GM12891 (cell line): Measurements from ENCODE around the gene STK11.
A peak's percentile ranks its signal among the peaks of the same experiment; 100 is the strongest.
"Not testable (repeated sequence)": the region's sequence is repeated elsewhere in the genome, so short reads cannot be mapped to it uniquely, and the experiment has no call there.

Source experiments
- DNase-seq: peaks from one replicate; pipeline ENCODE4 v3.0.0; 2011; ENCODE audit warnings: low spot score; ENCODE audit not compliant: insufficient read length
- FAIRE-seq: peaks from 2 replicates; lab custom pipeline; 2011; peaks lifted over from hg19 to GRCh38; lab: Jason Lieb, UNC
- PAX5 ChIP-seq: IDR thresholded peaks from 2 replicates; pipeline ENCODE4 v1.6.1; 2011; ENCODE audit warnings: low read length, moderate library complexity, mild to moderate bottlenecking; ENCODE audit not compliant: insufficient read depth, severe bottlenecking
- POLR2A ChIP-seq: IDR thresholded peaks from 2 replicates; pipeline ENCODE4 v1.6.1; 2011; ENCODE audit warnings: low read depth, low read length, control low read depth
- POLR2AphosphoS5 ChIP-seq: IDR thresholded peaks from 2 replicates; pipeline ENCODE4 v1.6.1; 2011; ENCODE audit warnings: low read depth, low read length, control low read depth
- POU2F2 ChIP-seq: IDR thresholded peaks from 2 replicates; pipeline ENCODE4 v1.6.1; 2011; ENCODE audit warnings: low read depth, mild to moderate bottlenecking, control low read depth, low read length, moderate library complexity
- SPI1 ChIP-seq: IDR thresholded peaks from 2 replicates; pipeline ENCODE4 v1.6.1; 2011; ENCODE audit warnings: low read depth, low read length, control low read depth
- TAF1 ChIP-seq: IDR thresholded peaks from 2 replicates; pipeline ENCODE4 v1.6.1; 2011; ENCODE audit warnings: low read depth, low read length, control low read depth

The STK11 gene

DNA sequence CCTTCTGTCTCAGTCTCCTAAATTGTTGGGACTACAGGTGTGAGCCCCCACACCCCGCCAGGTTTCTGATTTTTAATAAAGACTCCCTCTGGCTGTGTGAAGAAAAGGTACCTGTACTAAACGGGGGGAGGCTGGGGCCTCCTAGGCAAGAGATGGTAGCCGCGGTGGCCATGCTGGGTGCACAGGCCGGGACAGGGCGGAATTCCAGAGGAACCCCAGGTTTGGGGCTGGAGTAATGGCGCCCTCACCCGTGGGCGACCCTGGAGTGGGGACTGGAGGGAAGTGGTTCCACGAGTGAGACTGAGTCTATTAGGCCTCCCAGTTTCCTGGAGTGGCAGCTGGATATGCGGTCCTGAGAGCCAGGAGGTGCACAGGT, 33.8 kb downstream of the STK11 start:
- FAIRE-seq (no peak), DNase-seq (no peak)
- TF ChIP-seq POU2F2 (no peak), PAX5 (no peak), TAF1 (no peak), POLR2A (no peak), SPI1 (no peak), POLR2AphosphoS5 (no peak)

DNA sequence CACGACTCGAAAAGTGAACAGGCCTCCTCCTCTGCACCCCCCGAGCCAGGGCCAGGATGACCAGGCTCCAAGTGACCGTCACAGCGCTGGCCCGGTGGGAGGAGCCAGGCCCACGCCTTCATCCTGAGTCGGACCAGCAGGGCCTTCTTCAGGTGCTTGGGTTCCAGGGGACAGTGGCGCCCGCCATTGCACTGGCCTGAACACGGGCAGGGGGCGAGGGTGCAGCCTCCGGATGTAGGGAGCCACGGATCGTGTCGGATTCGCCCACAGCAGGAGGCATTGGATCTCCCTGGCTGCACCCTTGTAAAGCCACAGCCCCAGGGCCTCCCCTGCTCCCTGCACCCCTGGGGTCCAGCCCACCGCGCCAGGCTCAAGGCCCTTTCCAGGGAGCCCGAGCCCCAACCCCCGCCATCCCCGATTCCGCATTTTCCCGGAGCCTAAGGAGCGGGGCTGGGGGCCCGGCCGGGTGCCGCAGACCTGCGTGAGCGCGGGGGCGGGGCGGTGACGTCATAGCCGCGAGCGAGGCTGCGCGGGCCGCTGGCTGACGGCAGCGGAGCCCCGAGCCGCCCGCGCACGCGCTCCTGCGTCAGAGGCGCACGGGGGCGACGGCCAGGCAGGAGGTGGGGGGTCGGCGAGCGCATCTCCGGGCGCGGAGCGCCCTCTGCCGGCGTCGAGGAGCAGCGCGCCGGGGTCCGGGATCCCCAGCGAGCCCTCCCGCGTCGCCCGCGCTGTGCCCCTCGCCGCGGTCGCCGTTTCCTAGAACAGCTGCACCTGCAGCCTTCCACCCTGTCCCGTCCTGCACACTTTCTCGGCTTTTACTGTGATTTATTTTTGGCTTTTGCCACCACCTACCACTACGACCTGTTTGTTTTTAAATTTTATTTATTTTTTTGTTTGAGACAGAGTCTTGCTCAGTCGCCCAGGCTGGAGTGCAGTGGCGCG, 34.5 kb downstream of the STK11 start:
- FAIRE-seq (peak; percentile 95), DNase-seq (peak; percentile 100)
- no peak for TF ChIP-seq POLR2A
- TF ChIP-seq PAX5 = no peak
- TF ChIP-seq POLR2AphosphoS5 = no peak
- no peak for TF ChIP-seq POU2F2
- no peak for TF ChIP-seq SPI1
- no peak for TF ChIP-seq TAF1

DNA sequence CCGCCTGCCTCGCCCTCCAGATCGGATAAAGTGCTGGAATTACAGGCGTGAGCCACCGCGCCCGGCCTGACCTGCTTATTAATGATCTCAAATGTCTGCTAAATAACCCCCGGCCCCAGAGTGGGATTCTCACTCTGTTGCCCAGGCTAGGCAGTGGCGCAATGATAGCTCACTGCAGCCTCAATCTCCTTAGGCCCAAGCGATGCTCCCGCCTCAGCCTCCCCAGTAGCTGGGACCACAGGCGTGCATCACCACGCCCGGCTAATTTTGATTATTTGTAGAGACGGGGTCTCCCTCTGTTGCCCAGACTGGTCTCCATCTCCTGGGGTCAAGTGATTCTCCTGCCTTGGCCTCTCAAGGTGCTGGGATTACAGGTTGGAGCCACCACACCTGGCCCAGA, 35.3 kb downstream of the STK11 start:
- DNase-seq (no peak), FAIRE-seq (peak; percentile 33)
- no peak for TF ChIP-seq POLR2AphosphoS5
- no peak for TF ChIP-seq POLR2A

DNA sequence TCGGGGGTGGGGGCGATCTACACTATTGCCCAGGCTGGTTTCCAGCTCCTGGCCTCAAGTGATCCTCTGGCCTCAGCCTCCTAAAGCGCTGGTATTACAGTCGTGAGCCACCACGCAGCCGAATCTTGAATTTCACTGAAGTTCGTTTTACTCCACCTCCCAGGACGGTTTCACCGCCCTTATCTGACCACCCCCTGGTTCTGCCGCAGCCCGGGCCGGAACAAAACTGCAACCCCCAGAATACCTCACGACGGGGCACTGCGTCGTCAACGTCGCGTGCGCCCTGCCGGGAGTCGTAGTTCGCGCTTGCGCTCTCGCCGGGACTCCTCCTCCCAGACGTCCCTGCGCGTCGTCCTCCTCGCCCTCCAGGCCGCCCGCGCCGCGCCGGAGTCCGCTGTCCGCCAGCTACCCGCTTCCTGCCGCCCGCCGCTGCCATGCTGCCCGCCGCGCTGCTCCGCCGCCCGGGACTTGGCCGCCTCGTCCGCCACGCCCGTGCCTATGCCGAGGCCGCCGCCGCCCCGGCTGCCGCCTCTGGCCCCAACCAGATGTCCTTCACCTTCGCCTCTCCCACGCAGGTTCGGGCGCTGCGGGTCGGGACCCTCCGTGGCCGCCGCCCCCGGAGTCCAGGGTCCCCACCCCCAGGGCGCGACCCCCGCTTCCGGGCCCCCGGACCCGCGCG, 36.0 kb downstream of the STK11 start, which contains the start of gene ATP5F1D:
Gene ATP5F1D, plus strand, starts transcription at position 335 of the 679 bp plus-strand sequence. Its CDS starts 100 bp downstream, at position 435.
- TF ChIP-seq POLR2A (no peak), TAF1 (peak; percentile 30; the same call in 1 of the 2 replicates), PAX5 (no peak), POLR2AphosphoS5 (no peak), SPI1 (no peak)
- peak; percentile 100 for FAIRE-seq
- peak; percentile 98 for DNase-seq

DNA sequence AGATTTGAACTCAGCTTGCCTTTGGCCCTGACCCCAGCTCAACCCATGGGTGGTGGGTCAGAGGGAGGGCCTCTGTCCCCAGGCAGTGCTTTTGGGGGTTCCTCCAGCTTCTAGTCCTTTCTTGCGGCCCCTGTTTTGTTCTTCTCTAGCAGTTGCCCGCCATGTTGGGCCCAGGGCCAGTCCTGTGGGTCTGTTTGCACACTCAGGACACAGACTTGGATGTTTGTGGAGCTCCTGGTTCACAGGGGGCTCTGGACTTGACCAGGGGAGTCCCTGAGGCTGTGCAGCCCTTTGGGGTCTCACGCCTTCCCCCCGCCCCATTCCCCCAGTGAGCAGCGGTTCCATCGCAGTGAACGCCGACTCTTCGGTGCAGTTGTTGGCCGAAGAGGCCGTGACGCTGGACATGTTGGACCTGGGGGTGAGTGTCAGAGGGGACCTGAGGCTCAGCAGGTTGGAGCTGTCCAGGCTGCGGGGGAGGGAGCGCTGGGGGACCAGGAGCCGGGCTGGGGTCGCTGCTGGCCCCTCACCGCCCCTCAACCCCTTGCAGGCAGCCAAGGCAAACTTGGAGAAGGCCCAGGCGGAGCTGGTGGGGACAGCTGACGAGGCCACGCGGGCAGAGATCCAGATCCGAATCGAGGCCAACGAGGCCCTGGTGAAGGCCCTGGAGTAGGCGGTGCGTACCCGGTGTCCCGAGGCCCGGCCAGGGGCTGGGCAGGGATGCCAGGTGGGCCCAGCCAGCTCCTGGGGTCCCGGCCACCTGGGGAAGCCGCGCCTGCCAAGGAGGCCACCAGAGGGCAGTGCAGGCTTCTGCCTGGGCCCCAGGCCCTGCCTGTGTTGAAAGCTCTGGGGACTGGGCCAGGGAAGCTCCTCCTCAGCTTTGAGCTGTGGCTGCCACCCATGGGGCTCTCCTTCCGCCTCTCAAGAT, 38.5 kb downstream of the STK11 start:
- FAIRE-seq = peak; percentile 28
- DNase-seq = peak; percentile 90
- TF ChIP-seq PAX5 (no peak), POLR2A (no peak), POLR2AphosphoS5 (no peak), SPI1 (no peak), POU2F2 (no peak), TAF1 (no peak)

DNA sequence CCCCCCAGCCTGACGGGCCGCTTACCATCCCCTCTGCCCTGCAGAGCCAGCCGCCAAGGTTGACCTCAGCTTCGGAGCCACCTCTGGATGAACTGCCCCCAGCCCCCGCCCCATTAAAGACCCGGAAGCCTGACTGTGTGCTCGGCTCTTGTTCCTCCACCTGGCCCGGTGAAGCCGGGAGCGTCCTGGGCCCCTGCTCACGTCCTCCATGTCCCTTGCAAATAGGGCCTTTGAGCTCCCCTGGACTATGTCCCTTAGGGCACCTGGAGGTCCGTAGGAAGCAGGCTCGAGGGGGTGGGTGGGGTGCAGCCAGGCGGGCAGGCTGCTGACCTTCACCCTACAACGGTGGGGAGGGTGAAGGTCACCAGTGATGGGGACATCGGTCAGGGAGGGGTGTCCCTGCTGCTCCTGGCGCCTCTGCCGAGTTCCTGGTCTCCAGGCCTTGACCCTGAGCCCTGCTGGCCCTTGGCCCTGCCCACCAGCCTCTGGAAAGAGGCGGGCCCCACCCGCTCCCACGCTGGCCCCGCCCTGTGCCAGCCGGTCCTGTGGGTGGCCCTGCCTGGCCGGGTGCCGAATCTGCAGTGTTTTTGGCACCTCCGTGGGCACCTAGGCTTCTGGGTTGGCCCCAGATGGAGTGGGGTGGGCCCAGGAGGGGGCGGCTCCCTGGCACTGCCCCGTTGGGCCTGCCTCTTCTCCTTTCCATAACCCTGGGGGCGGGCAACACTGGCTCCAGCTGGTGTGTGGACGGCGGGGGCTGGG, 39.3 kb downstream of the STK11 start:
- FAIRE-seq (no peak), DNase-seq (no peak)
- no peak for TF ChIP-seq POLR2A
- TF ChIP-seq POU2F2 = no peak
- TF ChIP-seq TAF1 = no peak
- no peak for TF ChIP-seq POLR2AphosphoS5
- no peak for TF ChIP-seq SPI1
- TF ChIP-seq PAX5 = no peak

DNA sequence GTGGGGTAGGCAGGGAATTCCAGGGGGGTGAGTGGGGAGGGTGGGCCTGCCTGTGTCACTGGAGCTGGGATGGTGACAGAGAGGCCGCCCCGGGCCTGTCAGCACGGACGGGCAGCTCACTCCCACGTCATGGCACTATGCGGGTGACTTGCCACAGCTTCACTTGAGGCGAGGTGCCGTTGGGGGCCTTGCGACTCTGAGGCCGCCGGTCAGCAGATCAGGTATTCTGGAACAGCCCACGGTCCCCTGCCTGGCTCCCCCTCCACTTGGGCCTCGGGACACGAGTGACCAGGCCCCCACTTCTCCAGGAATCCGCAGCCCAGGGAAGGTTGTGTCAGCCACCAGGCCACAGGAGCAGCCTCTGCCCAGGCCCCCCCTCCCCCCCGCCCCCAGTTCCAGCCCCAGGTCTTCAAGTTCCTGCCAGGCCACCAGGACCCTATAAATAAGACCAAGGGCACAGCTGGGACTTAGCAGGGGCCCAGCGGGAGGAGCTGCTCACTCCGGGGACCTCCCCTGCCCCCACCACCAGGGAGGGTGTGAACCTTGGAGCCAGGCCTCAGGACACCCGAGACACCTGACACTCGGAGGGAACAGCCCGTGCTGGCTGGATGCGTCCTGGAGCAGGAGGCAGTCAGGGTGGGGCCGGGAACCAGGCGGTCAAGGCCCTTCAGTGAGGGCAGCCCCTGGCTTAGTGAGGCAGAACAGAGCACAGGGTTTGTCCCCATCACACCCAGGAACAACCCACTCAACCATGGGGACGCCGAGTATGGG, 40.1 kb downstream of the STK11 start:
- DNase-seq (no peak), FAIRE-seq (no peak)
- no peak for TF ChIP-seq PAX5
- TF ChIP-seq TAF1 = no peak
- TF ChIP-seq POLR2AphosphoS5 = no peak
- TF ChIP-seq POU2F2 = no peak
- no peak for TF ChIP-seq POLR2A
- TF ChIP-seq SPI1 = no peak

DNA sequence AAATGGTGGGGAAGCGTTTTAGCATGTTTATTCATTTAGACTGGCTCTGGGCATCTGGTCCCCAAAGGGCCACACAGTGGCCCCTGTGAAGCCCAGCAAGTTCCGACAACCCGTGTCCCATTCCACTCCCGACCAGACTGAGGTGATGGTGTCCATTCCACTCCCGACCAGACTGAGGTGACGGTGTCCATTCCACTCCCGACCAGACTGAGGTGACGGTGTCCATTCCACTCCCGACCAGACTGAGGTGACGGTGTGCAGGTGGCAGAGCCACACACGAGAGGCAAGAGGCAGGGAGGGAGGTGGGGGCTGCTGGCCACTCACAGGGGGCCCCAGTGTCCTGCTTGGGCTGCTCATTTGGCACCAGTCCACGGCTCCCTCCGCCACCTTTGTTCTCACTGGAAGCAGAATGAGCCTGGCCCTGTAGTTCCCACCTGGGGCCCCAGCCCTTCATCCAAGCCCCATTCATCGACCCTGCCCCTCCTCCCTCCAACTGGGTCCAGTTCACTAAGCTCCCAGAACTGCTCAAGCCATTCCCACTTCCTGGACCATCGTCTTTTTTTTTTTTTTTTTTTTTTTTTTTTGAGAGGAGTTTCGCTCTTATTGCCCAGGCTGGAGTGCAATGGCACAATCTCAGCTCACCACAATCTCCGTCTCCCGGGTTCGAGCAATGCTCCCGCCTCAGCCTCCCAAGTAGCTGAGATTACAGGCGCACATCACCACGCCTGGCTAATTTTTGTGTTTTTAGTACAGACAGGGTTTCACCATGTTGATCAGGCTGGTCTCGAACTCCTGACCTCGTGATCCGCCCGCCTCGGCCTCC, 40.9 kb downstream of the STK11 start:
- not testable (repeated sequence) for DNase-seq
- FAIRE-seq = peak; percentile 58
